Endothelial cell of umbilical vein (primary cell): ENCODE measurements around the gene PPP1R13B. TPM values are rescaled to one million over a fixed set of nuclear protein-coding genes. Genes with fewer than 3 reads are reported as not detected.

Experiments used
- BruUV-seq: library from RNA; stranded (reverse); fragments of 400-500 nt; replicated peaks from 2 replicates; lab custom pipeline; 2021; lab: Mats Ljungman, UMichigan
- CTCF ChIA-PET: fragments of 300-600, 350-600 bp; sonication (Branson Sonifier 250); formaldehyde crosslinking; loops from one replicate; lab custom pipeline; 2021; ENCODE audit warnings: antibody characterized with exemption, inconsistent platforms; lab: Charles Lee
- POLR2A ChIA-PET: fragments of 300-600, 350-600 bp; sonication (Branson Sonifier 250); formaldehyde crosslinking; loops from one replicate; lab custom pipeline; 2021; ENCODE audit warnings: antibody characterized with exemption, inconsistent platforms; lab: Charles Lee
- DNase-seq: peaks from one replicate; pipeline ENCODE4 v3.0.0-alpha.2; 2011; ENCODE audit warnings: low read depth, low spot score
- FAIRE-seq: peaks from 2 replicates; lab custom pipeline; 2011; peaks lifted over from hg19 to GRCh38; lab: Jason Lieb, UNC
- H2AFZ ChIP-seq: 2 replicates; pipeline ENCODE4 v1.6.0; 2012; ENCODE audit warnings: low read depth, low read length, control low read depth, inconsistent platforms
- H3K27ac ChIP-seq: 2 replicates; pipeline ENCODE4 v1.5.1; 2011; ENCODE audit warnings: low read depth, mild to moderate bottlenecking, control low read depth, low read length, moderate library complexity; ENCODE audit not compliant: insufficient read depth
- H3K27me3 ChIP-seq, 2 experiments: 2 replicates each; pipeline versions ENCODE4 v1.6.0 to v1.6.1; 2011; ENCODE audit warnings: low read length in 2 of 2, mixed read lengths in 1 of 2; ENCODE audit not compliant: control insufficient read depth in 2 of 2, insufficient read depth in 2 of 2
- H3K36me3 ChIP-seq, 2 experiments: 2 replicates in 1 of 2; 3 replicates in 1 of 2; pipeline ENCODE4 v1.5.1; 2011; ENCODE audit warnings: low read length in 2 of 2, mild to moderate bottlenecking in 1 of 2, moderate library complexity in 1 of 2; ENCODE audit not compliant: control insufficient read depth in 2 of 2, insufficient read depth in 2 of 2; ENCODE audit errors: extremely low read depth in 1 of 2
- H3K4me1 ChIP-seq: 3 replicates; pipeline ENCODE4 v1.5.1; 2011; ENCODE audit warnings: mild to moderate bottlenecking, low read length; ENCODE audit not compliant: control insufficient read depth, insufficient read depth; ENCODE audit errors: extremely low read depth
- H3K4me2 ChIP-seq: 2 replicates; pipeline ENCODE4 v1.6.1; 2011; ENCODE audit warnings: low read length, control low read depth, mixed read lengths; ENCODE audit not compliant: insufficient read depth
- H3K4me3 ChIP-seq, 3 experiments: fragments of 200-600 bp in 1 of 3; sonication (generic), shearing (Covaris generic) in 1 of 3; replicated peaks in 1 of 3; 2 replicates each; pipeline ENCODE4 v1.5.1; 2011 to 2016; ENCODE audit warnings: control low read depth in 3 of 3, low read length in 3 of 3, mild to moderate bottlenecking in 2 of 3, inconsistent platforms in 1 of 3, low read depth in 1 of 3, moderate library complexity in 1 of 3; ENCODE audit not compliant: insufficient read depth in 1 of 3
- H3K79me2 ChIP-seq: 2 replicates; pipeline ENCODE4 v1.6.0; 2012; ENCODE audit warnings: low read length, inconsistent platforms; ENCODE audit not compliant: control insufficient read depth, insufficient read depth
- H3K9ac ChIP-seq: replicated peaks from 2 replicates; pipeline ENCODE3; 2011; ENCODE audit warnings: low read length, control low read depth; ENCODE audit not compliant: insufficient read depth; ENCODE audit errors: extremely low read depth
- H3K9me1 ChIP-seq: replicated peaks from 3 replicates; pipeline ENCODE4 v1.6.0; 2011; ENCODE audit warnings: mild to moderate bottlenecking, low read length; ENCODE audit not compliant: control insufficient read depth, insufficient read depth; ENCODE audit errors: extremely low read depth
- H3K9me3 ChIP-seq: replicated peaks from 2 replicates; pipeline ENCODE4 v1.5.1; 2012; ENCODE audit warnings: low read length, inconsistent platforms; ENCODE audit not compliant: control insufficient read depth, insufficient read depth
- H4K20me1 ChIP-seq: replicated peaks from 2 replicates; pipeline ENCODE3; 2011; ENCODE audit warnings: mild to moderate bottlenecking, low read length; ENCODE audit not compliant: control insufficient read depth, insufficient read depth; ENCODE audit errors: extremely low read depth
- GATA2 ChIP-seq: IDR thresholded peaks from 2 replicates; pipeline ENCODE4 v1.7.0; 2011; ENCODE audit warnings: low read depth, mild to moderate bottlenecking, moderate library complexity, mixed read lengths, low read length; ENCODE audit not compliant: insufficient read length, insufficient read depth
- POLR2A ChIP-seq: IDR thresholded peaks from 2 replicates; pipeline ENCODE4 v1.6.1; 2012; ENCODE audit warnings: low read depth, mild to moderate bottlenecking, control low read depth, low read length
- dilution Hi-C: fragments of 300-500 bp; cut with MboI; formaldehyde crosslinking; loops from one replicate; pipeline ENCODE4 v1.15.0; 2019; ENCODE audit warnings: low sequenced_read_pairs; ENCODE audit not compliant: extremely low pct_ligation_motif_present
- intact Hi-C: fragments of 100-400 bp; cut with micrococcal nuclease; formaldehyde crosslinking; loops from one replicate; pipeline ENCODE4 v1.10.0; 2022
- polyA plus RNA-seq, 4 experiments: library from polyadenylated mRNA; depleted of rRNA in 3 of 4; stranded (reverse) in 3 of 4; unstranded in 1 of 4; fragments of >200 nt; gene quantifications; 2 replicates each; pipeline versions ENCODE4 v1.2.1 to v1.2.3, GENCODE V29; 2011 to 2012; ENCODE audit warnings: missing spikeins in 1 of 4
- total RNA-seq: library from RNA; stranded (reverse); gene quantifications from 2 replicates; pipeline ENCODE4 v1.2.3, GENCODE V29; 2021
- TF ChIP-seq, protein P1 (sequence below): IDR thresholded peaks from 2 replicates; pipeline ENCODE4 v1.6.1; 2011; ENCODE audit not compliant: insufficient read depth, insufficient read length

Gene PPP1R13B
- total and polyA plus RNA-seq, 2 donors (not counting 3 experiments of a cell fraction or from before 2014, with no cell fraction given): 10.0 to 30.0 TPM

DNA sequence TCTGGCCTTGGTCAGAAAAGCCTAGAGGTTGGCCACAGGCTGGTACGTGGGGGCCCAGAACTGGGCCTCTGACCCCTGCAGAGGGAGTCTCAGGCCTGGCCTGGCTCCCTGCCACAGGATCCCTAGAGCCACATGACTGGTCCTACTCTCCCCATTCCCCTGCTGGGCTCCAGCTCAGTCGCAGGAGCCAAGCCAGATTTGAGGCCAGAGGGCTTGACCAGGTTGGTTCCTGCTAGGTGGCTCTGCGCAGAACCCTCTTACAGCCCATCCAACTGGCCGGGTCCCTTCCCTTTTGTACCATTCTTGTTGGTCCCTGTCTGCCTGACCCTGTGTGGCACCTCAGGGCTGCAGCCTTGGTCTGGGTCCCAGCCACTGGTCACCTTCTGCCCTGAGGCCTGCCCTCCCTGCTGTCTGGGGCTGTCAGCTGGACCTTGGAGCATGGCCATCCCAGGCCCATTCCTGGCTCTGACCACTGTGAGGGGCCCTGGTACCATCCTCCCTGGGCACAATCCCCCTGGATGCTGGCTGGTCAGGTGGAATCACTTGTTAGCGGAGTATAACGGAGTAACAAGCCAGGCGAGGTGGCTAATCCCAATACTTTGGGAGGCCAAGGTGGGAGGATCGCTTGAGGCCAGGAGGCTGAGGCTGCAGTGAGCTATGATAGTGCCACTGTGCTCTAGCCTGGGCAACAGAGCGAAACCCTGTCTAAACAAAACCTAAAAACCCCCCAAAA is 22.9 kb upstream of the PPP1R13B start:
- H4K20me1 ChIP-seq: no peaks in the 10 kb centered on the region
- no peaks in the 10 kb centered on the region for H3K9me3 ChIP-seq
- H2AFZ ChIP-seq: no peak overlapping the region
- H3K79me2 ChIP-seq: no peaks in the 10 kb centered on the region
- intact Hi-C loops: no loop called here
- H3K36me3 ChIP-seq: no peaks in the 10 kb centered on the region
- BruUV-seq: no TSS peak
- no peak overlapping the region for H3K9ac ChIP-seq
- H3K27ac ChIP-seq: no peak overlapping the region
- no peak overlapping the region for H3K4me3 ChIP-seq
- TF ChIP-seq, protein P1, sequence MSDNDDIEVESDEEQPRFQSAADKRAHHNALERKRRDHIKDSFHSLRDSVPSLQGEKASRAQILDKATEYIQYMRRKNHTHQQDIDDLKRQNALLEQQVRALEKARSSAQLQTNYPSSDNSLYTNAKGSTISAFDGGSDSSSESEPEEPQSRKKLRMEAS: no peak
- TF ChIP-seq GATA2: no peak
- DNase-seq (no peak), FAIRE-seq (no peak)
- no peak overlapping the region for H3K4me2 ChIP-seq
- ChIA-PET CTCF (interaction anchor here (1.6 kb wide), 1 partner anchor 10 kb away, joined by 4 read pairs; no protein-coding TSS in a partner anchor), POLR2A (interaction anchor here (0.6 kb wide), 1 partner anchor 10 kb away, joined by 8 read pairs; no protein-coding TSS in a partner anchor)
- H3K9me1 ChIP-seq: no peaks in the 10 kb centered on the region
- H3K4me1 ChIP-seq: peaks cover 11% of the 10 kb centered on the region
- dilution Hi-C loops: no loop called here
- no peaks in the 10 kb centered on the region for H3K27me3 ChIP-seq

DNA sequence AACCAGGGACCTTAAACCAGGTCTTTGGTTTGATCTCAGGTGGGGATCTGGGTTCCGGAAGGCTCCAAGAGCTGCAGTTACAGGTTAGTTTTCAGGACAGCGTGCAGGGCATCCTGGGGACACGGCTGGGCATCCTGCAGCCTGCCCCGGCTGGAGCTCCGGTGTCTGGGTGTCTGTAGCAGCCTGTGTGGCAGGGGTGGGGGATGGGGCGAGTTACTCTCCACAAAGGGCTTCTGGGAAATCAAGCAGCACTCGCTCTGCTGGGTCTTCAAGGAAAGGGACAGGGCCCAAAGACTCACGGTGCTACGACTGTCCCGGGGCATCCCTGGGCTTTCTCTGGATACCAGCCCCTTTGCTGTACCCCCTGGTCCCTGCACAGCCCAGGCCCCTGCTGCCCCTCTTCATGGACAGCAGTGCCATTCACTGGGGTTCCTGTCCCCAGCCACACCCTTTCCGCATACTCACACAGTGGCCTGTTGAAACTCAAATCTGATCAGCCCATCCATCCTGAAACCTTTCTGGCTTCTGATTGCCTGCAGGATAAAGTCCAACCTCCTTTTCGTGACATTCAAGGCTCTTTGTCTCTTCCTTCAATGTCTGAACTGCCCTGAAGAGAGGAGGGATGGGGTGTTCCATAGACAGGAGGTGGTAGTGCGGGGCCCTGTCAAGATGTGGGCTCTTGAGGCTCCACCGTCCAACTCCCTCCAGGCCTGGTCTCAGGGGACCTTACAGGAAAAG is 22.2 kb upstream of the PPP1R13B start:
- no peaks in the 10 kb centered on the region for H3K79me2 ChIP-seq
- no TSS peak for BruUV-seq
- H3K9me1 ChIP-seq: no peaks in the 10 kb centered on the region
- no peaks in the 10 kb centered on the region for H3K9me3 ChIP-seq
- intact Hi-C loops (no loop called here), dilution Hi-C loops (no loop called here)
- TF ChIP-seq POLR2A: no peak
- H3K27ac ChIP-seq: no peak overlapping the region
- ChIA-PET POLR2A (interaction anchor here (0.6 kb wide), 1 partner anchor 9 kb away, joined by 8 read pairs; no protein-coding TSS in a partner anchor), CTCF (interaction anchor here (1.6 to 2.8 kb wide), 2 partner anchors 10 to 31 kb away, joined by 4 to 17 read pairs; no protein-coding TSS in a partner anchor)
- H4K20me1 ChIP-seq: no peaks in the 10 kb centered on the region
- peaks cover 11% of the 10 kb centered on the region for H3K4me1 ChIP-seq
- DNase-seq (no peak), FAIRE-seq (no peak)
- no peaks in the 10 kb centered on the region for H3K27me3 ChIP-seq
- H3K9ac ChIP-seq: no peak overlapping the region
- no peak overlapping the region for H3K4me2 ChIP-seq
- no peaks in the 10 kb centered on the region for H3K36me3 ChIP-seq
- H3K4me3 ChIP-seq: no peak overlapping the region
- H2AFZ ChIP-seq: no peak overlapping the region
